ENCODE measurements around the gene ECI1. TPM values are rescaled to one million over a fixed set of nuclear protein-coding genes. Genes with fewer than 3 reads are reported as not detected.

The ECI1 gene
- 90.0 and 95.4 TPM in 2 replicates for total RNA-seq (2021)
- long read RNA-seq, partial matches to known transcripts, result 1 of 3 reads
- long read RNA-seq, other reads (novel, unspliced or antisense), result 1 of 3 reads

- Histone ChIP-seq H3K23ac (ENCODE audit: insufficient read length, low read depth, low read length) (no peak within 1 kb of the TSS), H2BK120ac (ENCODE audit: low read depth, low read length, poor library complexity, severe bottlenecking) (no peak within 1 kb of the TSS), H3K9ac (ENCODE audit: extremely low read depth, insufficient read length, low read length) (peak within 1 kb of the TSS; percentile 60), H3K4me2 (ENCODE audit: insufficient read depth, insufficient read length, low read length) (peak within 1 kb of the TSS; percentile 57), H2BK12ac (ENCODE audit: insufficient read length, low read depth, low read length) (no peak within 1 kb of the TSS), H3K9me3 (ENCODE audit: control insufficient read depth, low read depth, low read length) (no peaks in the 10 kb centered on the region), H4K5ac (ENCODE audit: insufficient read length, low read depth, low read length) (no peak within 1 kb of the TSS), H2BK15ac (ENCODE audit: low read depth, low read length) (no peak within 1 kb of the TSS), H3K79me2 (ENCODE audit: insufficient read depth, low read length) (no peaks in the 10 kb centered on the region; the same call in 1 of the 2 replicates), H4K20me1 (ENCODE audit: control insufficient read depth, insufficient read depth, insufficient read length) (no peaks in the 10 kb centered on the region), H3K18ac (ENCODE audit: insufficient read length, low read depth, low read length) (peak within 1 kb of the TSS; percentile 92), H2AK5ac (ENCODE audit: insufficient read length, low read length) (no peak within 1 kb of the TSS), H3K27ac (ENCODE audit: insufficient read length, low read depth, low read length) (peak within 1 kb of the TSS; percentile 1), H2BK20ac (ENCODE audit: low read depth, low read length, poor library complexity, severe bottlenecking) (no peak within 1 kb of the TSS), H3K14ac (ENCODE audit: insufficient read depth, low read length) (peak within 1 kb of the TSS; percentile 84), H3K23me2 (ENCODE audit: insufficient read length, low read depth, low read length, poor library complexity, severe bottlenecking) (peaks cover 4% of the 10 kb centered on the region), H4K91ac (ENCODE audit: insufficient read length, low read depth, low read length) (no peak within 1 kb of the TSS), H3K4me1 (ENCODE audit: insufficient read depth, low read length) (no peaks in the 10 kb centered on the region), H3K79me1 (ENCODE audit: insufficient read depth, low read depth, low read length, poor library complexity, severe bottlenecking) (no peaks in the 10 kb centered on the region), H2AFZ (ENCODE audit: low read length) (no peak within 1 kb of the TSS), H3K4ac (ENCODE audit: low read depth, low read length) (no peak within 1 kb of the TSS), H3K27me3 (ENCODE audit: insufficient read depth, low read length) (no peaks in the 10 kb centered on the region), H2BK5ac (ENCODE audit: insufficient read length, low read length) (no peak within 1 kb of the TSS), H3K56ac (ENCODE audit: insufficient read length, low read depth, low read length) (no peak within 1 kb of the TSS), H3T11ph (ENCODE audit: low read length) (no peak within 1 kb of the TSS), H4K8ac (replicated peaks; ENCODE audit: insufficient read length, low read depth, low read length) (no peak within 1 kb of the TSS)
- TF ChIP-seq, protein P1, sequence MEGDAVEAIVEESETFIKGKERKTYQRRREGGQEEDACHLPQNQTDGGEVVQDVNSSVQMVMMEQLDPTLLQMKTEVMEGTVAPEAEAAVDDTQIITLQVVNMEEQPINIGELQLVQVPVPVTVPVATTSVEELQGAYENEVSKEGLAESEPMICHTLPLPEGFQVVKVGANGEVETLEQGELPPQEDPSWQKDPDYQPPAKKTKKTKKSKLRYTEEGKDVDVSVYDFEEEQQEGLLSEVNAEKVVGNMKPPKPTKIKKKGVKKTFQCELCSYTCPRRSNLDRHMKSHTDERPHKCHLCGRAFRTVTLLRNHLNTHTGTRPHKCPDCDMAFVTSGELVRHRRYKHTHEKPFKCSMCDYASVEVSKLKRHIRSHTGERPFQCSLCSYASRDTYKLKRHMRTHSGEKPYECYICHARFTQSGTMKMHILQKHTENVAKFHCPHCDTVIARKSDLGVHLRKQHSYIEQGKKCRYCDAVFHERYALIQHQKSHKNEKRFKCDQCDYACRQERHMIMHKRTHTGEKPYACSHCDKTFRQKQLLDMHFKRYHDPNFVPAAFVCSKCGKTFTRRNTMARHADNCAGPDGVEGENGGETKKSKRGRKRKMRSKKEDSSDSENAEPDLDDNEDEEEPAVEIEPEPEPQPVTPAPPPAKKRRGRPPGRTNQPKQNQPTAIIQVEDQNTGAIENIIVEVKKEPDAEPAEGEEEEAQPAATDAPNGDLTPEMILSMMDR (conservative IDR thresholded peaks at IDR 0.05), result peak; percentile 71
- Mint-ChIP-seq H3K27me3 (ENCODE audit: low read depth) (no peaks in the 10 kb centered on the region), H3K27ac (peak within 1 kb of the TSS; percentile 87 to 94 (median 94)), H3K4me1 (peaks cover 13 to 20% of the 10 kb centered on the region in 2 experiments), H3K36me3 (ENCODE audit: insufficient read depth in 1 of 3, low read depth in 3 of 3) (peaks cover 28 to 61% (median 51%) of the 10 kb centered on the region in 3 experiments), H3K9me3 (no peaks in the 10 kb centered on the region), H3K4me3 (peak within 1 kb of the TSS; percentile 87 to 93)
- no CpG with 5 or more reads among the region's 88 CpGs for WGBS (ENCODE audit: extremely low coverage, insufficient read length, low lambda C conversion rate)
- peak; percentile 95 for DNase-seq
Measured at GRCh38 chr16:2251296-2252111, at the start of gene ECI1. ECI1 (minus strand) TSS chr16:2251587; CDS start chr16:2251566, 21 bp downstream.
